SK-N-MC (cell line): Measurements from ENCODE around the gene SERPINA5.

Source experiments
- EZH2 ChIP-seq: fragments of 200-600 bp; sonication (generic); IDR thresholded peaks from one replicate; pipeline ENCODE4 v1.6.1; 2017; ENCODE audit warnings: antibody characterized with exemption
- POLR2AphosphoS5 ChIP-seq: IDR thresholded peaks from 2 replicates; pipeline ENCODE4 v1.6.1; 2012; ENCODE audit warnings: mild to moderate bottlenecking, low read depth, low read length, borderline replicate concordance

DNA sequence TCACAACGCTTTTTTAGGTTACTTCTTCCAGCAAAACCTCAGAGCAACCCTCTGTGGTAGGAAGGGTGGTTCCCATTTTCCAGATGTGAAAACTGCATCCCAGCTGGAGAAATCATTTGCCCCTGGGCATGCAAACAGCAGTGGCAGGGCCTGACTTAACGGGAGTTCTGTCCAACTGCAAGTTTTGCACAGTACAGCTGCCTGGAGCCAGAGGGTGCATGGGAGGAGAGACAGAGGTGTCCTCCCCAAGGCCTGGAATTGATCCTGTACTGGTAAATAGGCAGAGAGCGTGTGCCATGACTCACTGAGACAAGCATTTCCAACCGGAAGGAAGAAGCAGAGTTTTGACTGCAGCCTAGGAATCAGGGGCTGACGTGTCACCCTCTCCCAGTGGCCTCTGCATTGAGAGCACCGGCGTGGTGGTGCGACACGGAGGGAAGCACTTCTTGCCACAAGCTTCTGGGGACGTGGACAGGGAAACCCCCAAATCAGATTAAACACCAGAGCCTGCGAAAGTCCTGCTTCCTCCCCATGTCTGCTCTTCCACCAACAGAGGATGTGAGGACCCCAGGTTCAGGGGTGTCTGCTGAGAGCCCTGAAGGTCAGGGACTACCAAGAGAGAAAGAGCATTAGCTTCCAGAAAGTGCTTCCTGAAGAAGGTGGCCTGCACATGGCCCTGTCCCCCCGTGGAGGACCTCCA lies 39.0 kb upstream of the SERPINA5 start:
- no peak for TF ChIP-seq EZH2
- TF ChIP-seq POLR2AphosphoS5, result no peak
